Breast epithelium (tissue), 4 donors: ENCODE data around the gene FNDC1. TPM values are rescaled to one million over a fixed set of nuclear protein-coding genes. Genes with fewer than 3 reads are reported as not detected.

ENCODE experiments used
- DNase-seq, 2 donors: peaks; one replicate each; pipeline ENCODE4 v3.0.0-alpha.2; 2019; ENCODE audit warnings: low spot score in 2 of 2
- H3K27ac ChIP-seq, 2 donors: fragments of 200-600 bp; sonication (generic) in 1 of 2; one replicate each; pipeline ENCODE4 v1.5.1; 2016 to 2019; ENCODE audit warnings: mild to moderate bottlenecking in 1 of 2
- H3K27me3 ChIP-seq, 2 donors: fragments of 200-600 bp; sonication (generic) in 1 of 2; one replicate each; pipeline versions ENCODE4 v1.5.1 to v1.6.0; 2017 to 2019; ENCODE audit warnings: control low read depth in 1 of 2, mild to moderate bottlenecking in 1 of 2
- H3K36me3 ChIP-seq: fragments of 200-600 bp; one replicate; pipeline ENCODE4 v1.5.1; 2019
- H3K4me1 ChIP-seq, 2 donors: fragments of 200-600 bp; sonication (generic); one replicate each; pipeline ENCODE4 v1.5.1; 2016 to 2019; ENCODE audit warnings: control low read depth in 1 of 2
- H3K4me3 ChIP-seq, 3 donors: fragments of 200-600 bp; sonication (generic); 1 replicate in 2 of 3; 2 replicates in 1 of 3; pipeline ENCODE4 v1.5.1; 2016 to 2019; ENCODE audit warnings: mild to moderate bottlenecking in 3 of 3, moderate library complexity in 2 of 3
- H3K9me3 ChIP-seq, 2 donors: fragments of 200-600 bp; sonication (generic) in 1 of 2; one replicate each; pipeline ENCODE4 v1.5.1; 2016 to 2019; ENCODE audit warnings: control low read depth in 1 of 2
- POLR2A ChIP-seq: fragments of 450-650 bp; IDR thresholded peaks from one replicate; pipeline ENCODE4 v1.6.1; 2016; ENCODE audit warnings: antibody characterized with exemption, mild to moderate bottlenecking, moderate library complexity
- POLR2AphosphoS5 ChIP-seq, 3 donors: sonication (generic); formaldehyde crosslinking; IDR thresholded peaks; one replicate each; pipeline ENCODE4 v1.6.1; 2017; ENCODE audit warnings: antibody characterized with exemption in 3 of 3
- intact Hi-C: fragments of 100-400 bp; cut with DNase I; formaldehyde crosslinking; loops from one replicate; pipeline ENCODE4 v1.15.1; 2023; ENCODE audit warnings: low total_unique reads
- total RNA-seq, 3 donors: library from RNA; depleted of rRNA; stranded (reverse); fragments of >200 nt; gene quantifications; one replicate each; pipeline ENCODE4 v1.1.0, GENCODE V29; 2016
- TF ChIP-seq, protein P1 (sequence below), 3 donors: fragments of 450-650 bp; IDR thresholded peaks; one replicate each; pipeline ENCODE4 v1.5.1; 2016 to 2017; ENCODE audit warnings: antibody characterized with exemption in 3 of 3, mild to moderate bottlenecking in 3 of 3, moderate library complexity in 3 of 3

The FNDC1 gene
- total RNA-seq, 3 donors from 2014 or later, result 0.15 to 10.1 (median 0.33) TPM

DNA sequence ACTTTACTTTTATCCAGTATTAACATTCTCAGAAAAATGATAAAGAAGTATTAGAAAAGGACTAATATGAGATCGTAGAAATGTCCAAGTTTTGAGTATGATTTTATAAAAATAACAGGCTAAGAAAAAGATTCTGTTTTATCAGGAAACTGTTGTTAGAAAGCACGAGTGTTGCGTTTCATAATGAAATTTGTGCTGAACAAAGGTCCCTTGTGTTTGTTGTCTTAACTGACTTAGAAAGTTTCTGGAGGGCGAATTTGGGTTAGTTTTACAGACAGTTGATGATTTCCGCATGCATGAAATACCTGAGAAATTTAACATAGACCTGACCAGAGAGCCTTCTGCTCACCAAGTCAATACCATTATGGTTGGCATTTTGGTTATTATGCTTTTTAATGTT lies 136.0 kb downstream of the FNDC1 start:
- Histone ChIP-seq H3K27me3 (no peaks in the 10 kb centered on the region), H3K27ac (no peak overlapping the region)
- intact Hi-C loops, result no loop called here

DNA sequence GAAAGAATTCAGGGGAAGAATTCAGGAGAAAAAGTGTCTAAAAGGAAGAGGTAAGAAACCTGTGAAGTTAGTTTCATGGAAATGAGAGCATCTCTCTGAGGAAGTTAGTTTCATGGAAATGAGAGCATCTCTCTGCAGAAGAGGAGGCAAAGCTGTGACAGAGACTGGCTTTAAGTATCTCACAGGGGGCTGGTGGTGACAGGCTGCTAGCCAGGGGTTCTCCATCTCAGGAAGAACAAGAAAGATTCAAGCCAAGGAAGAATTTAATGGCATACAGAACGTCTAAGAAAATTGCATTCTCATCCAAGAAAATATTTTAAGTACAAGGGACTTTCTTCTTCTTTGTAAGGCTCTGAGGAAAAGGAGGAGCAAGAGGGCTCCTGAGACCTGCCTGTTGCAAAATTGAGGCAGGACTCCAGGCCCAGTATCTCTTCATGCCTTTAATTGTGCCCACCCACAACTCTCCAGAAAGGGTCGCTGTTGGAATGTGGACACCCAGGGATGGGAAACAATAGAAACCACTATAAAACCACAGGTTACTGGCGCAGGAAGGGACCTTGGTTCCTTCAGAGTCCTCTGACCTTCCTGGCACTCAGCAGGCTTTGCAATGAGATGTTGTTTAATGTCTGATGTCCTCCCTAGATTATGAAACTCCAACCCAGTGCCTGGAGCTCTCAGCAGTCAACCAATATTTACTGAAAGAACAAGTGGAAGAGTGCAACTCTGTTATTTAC lies 136.8 kb downstream of the FNDC1 start:
- Histone ChIP-seq H3K27me3 (no peaks in the 10 kb centered on the region), H3K4me3 (no peak overlapping the region), H3K4me1 (no peaks in the 10 kb centered on the region), H3K27ac (no peak overlapping the region), H3K36me3 (no peaks in the 10 kb centered on the region), H3K9me3 (no peaks in the 10 kb centered on the region)
- intact Hi-C loops, result no loop called here
- TF ChIP-seq, protein P1, sequence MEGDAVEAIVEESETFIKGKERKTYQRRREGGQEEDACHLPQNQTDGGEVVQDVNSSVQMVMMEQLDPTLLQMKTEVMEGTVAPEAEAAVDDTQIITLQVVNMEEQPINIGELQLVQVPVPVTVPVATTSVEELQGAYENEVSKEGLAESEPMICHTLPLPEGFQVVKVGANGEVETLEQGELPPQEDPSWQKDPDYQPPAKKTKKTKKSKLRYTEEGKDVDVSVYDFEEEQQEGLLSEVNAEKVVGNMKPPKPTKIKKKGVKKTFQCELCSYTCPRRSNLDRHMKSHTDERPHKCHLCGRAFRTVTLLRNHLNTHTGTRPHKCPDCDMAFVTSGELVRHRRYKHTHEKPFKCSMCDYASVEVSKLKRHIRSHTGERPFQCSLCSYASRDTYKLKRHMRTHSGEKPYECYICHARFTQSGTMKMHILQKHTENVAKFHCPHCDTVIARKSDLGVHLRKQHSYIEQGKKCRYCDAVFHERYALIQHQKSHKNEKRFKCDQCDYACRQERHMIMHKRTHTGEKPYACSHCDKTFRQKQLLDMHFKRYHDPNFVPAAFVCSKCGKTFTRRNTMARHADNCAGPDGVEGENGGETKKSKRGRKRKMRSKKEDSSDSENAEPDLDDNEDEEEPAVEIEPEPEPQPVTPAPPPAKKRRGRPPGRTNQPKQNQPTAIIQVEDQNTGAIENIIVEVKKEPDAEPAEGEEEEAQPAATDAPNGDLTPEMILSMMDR (IDR thresholded peaks at IDR 0.05), result no peak
- no peak for TF ChIP-seq POLR2AphosphoS5 (IDR thresholded peaks at IDR 0.05)
- TF ChIP-seq POLR2A, result no peak
- DNase-seq, result no peak

More for the DNA sequence above, 136.0 kb downstream of the FNDC1 start:
- TF ChIP-seq POLR2A, result no peak
- TF ChIP-seq POLR2AphosphoS5 (IDR thresholded peaks at IDR 0.05), result no peak
- TF ChIP-seq, protein P1 (IDR thresholded peaks at IDR 0.05), result no peak
- Histone ChIP-seq H3K4me1 (no peaks in the 10 kb centered on the region), H3K36me3 (no peaks in the 10 kb centered on the region), H3K9me3 (no peaks in the 10 kb centered on the region), H3K4me3 (no peak overlapping the region)
- no peak for DNase-seq

DNA sequence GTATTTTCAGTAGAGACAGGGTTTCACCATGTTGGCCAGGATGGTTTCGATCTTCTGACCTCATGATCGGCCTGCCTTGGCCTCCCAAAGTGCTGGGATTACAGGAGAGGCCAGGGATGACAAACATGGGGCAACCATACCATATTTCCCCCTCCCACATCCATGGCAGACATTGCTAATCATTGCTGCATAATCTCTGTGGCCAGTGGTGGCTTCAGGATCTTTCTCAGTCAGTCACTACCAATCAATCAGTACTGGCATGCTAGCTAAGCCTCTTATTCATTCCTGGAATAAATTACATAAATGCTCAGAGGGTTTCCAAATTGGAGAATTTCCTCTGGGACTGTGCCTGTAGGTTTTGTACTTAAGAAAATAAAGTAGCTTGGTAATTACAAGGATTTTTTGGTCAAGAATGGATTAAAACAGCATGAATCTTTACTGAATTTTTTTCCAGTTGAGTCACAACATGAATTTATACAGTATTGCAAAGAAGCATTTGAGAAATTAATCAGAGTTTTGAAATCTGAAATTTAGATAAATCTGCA lies 138.1 kb downstream of the FNDC1 start:
- Histone ChIP-seq H3K36me3 (no peaks in the 10 kb centered on the region), H3K4me3 (no peak overlapping the region), H3K4me1 (no peaks in the 10 kb centered on the region), H3K27me3 (no peaks in the 10 kb centered on the region), H3K9me3 (no peaks in the 10 kb centered on the region), H3K27ac (no peak overlapping the region)
- DNase-seq, result no peak
- no peak for TF ChIP-seq POLR2A
- TF ChIP-seq, protein P1 (IDR thresholded peaks at IDR 0.05), result no peak
- intact Hi-C loops, result no loop called here

DNA sequence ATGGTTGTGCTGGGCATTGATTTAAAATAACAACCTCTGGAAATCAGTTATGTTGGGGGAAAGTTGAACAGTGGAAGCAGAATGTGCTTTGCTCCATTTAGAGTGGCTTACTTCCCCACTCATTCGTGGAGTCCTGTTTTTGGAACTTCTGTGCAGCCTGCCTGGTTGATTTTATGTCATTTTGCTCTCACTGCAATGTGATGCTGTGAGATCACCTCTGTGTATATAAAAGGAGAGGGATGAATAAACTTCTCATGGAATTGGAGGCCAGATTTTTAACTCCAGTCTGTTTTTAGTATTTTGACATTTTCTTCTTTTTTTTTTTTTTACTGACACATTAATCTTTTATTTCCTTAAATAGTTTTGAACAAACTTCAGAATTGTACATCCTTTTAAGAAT lies 139.0 kb downstream of the FNDC1 start:
- H3K27ac ChIP-seq, result no peak overlapping the region
- H3K4me3 ChIP-seq, result no peak overlapping the region
- H3K36me3 ChIP-seq, result no peaks in the 10 kb centered on the region
- intact Hi-C loops, result no loop called here
- H3K4me1 ChIP-seq, result no peaks in the 10 kb centered on the region
- no peaks in the 10 kb centered on the region for H3K9me3 ChIP-seq
- no peak for TF ChIP-seq POLR2AphosphoS5 (IDR thresholded peaks at IDR 0.05)
- TF ChIP-seq, protein P1 (IDR thresholded peaks at IDR 0.05), result no peak
- no peak for TF ChIP-seq POLR2A
- no peaks in the 10 kb centered on the region for H3K27me3 ChIP-seq
- no peak for DNase-seq

DNA sequence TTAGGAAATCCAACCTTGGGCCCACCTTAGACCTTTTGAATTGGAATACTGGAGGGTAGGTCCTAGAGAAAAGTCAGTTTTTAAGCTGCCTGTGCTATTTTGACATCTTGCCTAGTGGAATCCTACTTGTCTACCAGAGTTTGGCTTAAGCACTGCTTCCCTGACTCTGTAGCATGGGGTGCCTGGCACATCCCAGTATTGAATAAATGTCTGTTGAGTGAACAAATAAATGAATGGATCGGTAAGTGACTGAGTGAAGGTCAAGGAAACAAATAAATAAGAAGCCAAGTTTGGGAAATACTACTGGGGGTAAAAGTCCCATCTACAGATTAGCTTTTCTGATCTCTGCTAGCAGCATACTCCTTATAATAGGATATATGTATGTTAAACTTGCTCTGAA lies 140.5 kb downstream of the FNDC1 start:
- intact Hi-C loops, result no loop called here
- Histone ChIP-seq H3K27me3 (no peaks in the 10 kb centered on the region), H3K4me1 (no peaks in the 10 kb centered on the region), H3K36me3 (no peaks in the 10 kb centered on the region), H3K4me3 (no peak overlapping the region), H3K9me3 (no peaks in the 10 kb centered on the region), H3K27ac (no peak overlapping the region)
- no peak for TF ChIP-seq POLR2AphosphoS5 (IDR thresholded peaks at IDR 0.05)
- DNase-seq, result no peak
